Measurements from ENCODE around the gene AIP.
"Not testable (repeated sequence)": the region's sequence is repeated elsewhere in the genome, so short reads cannot be mapped to it uniquely, and the experiment has no call there.

DNA sequence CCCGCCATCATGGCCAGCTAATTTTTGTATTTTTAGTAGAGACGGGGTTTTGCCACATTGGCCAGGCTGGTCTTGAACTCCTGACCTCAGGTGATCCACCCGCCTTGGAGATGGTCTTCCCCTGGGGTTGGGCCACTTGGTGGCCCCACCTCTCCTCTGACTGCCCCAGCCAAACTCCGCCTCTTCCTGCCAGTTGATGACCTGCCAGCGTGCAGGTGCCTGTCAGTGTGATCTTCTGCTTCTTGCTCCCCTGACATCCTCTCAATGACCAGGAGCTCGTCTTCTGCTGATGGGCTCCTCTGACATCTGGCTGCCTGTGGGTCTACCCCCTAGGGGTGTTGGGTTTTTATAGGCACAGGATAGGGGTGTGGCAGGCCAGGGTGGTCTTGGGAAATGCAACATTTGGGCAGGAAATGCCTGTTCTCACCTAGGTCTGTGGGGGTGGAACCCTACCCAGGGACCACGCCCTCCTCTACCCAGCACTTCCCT, 3.1 kb downstream of the AIP start:
- not testable (repeated sequence) for TF ChIP-seq KDM1A (IDR thresholded peaks at IDR 0.05); ZNF124 (CRISPR knock-in tag; IDR thresholded peaks at IDR 0.05); GMEB1 (CRISPR knock-in tag; IDR thresholded peaks at IDR 0.05); NFE2L1 (tag; IDR thresholded peaks at IDR 0.05; ENCODE audit: borderline replicate concordance, low read depth); MYC (IDR thresholded peaks at IDR 0.05; ENCODE audit: low read depth, low read length); MYC (CRISPR knock-in tag; IDR thresholded peaks at IDR 0.05; ENCODE audit: borderline replicate concordance, low read depth)

Measured in K562 (cell line).